HepG2 (cell line): ENCODE measurements around the gene ROBO2. TPM values are rescaled to one million over a fixed set of nuclear protein-coding genes. Genes with fewer than 3 reads are reported as not detected.

Experiments used
- ATAC-seq: fragments of 200-7000 bp; cut with Tn5 transposase; 3 replicates; pipeline ENCODE4 v1.9.1; 2020; ENCODE audit warnings: mild to moderate bottlenecking, moderate library complexity
- BruUV-seq: library from RNA; stranded (reverse); fragments of 400-500 nt; replicated peaks from 2 replicates; lab custom pipeline; 2021; lab: Mats Ljungman, UMichigan
- CTCF ChIA-PET: fragments of 300-600 bp; formaldehyde crosslinking; extraction: SDS; loops from one replicate; lab custom pipeline; 2021; ENCODE audit warnings: low total read pairs, inconsistent platforms, low intra/inter-chr PET ratio; lab: Yijun Ruan, JAX
- POLR2A ChIA-PET: fragments of 350-600 bp; sonication (Branson Sonifier 250); formaldehyde crosslinking; loops from one replicate; lab custom pipeline; 2020; ENCODE audit warnings: antibody characterized with exemption, inconsistent platforms; lab: Yijun Ruan, JAX
- DNase-seq: peaks from one replicate; pipeline ENCODE4 v3.0.0-alpha.2; 2015; ENCODE audit warnings: low spot score
- FAIRE-seq: peaks from 3 replicates; lab custom pipeline; 2011; peaks lifted over from hg19 to GRCh38; lab: Jason Lieb, UNC
- H2AFZ ChIP-seq: one replicate; pipeline ENCODE4 v1.6.1; 2011; ENCODE audit warnings: low read length, inconsistent platforms
- H3K27ac ChIP-seq: fragments of 300-600 bp; 3 replicates; pipeline ENCODE4 v1.8.0; 2011; ENCODE audit warnings: mixed run types, mild to moderate bottlenecking, mixed read lengths, low read length, inconsistent platforms; ENCODE audit not compliant: insufficient read depth; ENCODE audit errors: extremely low read length
- H3K27me3 ChIP-seq, 2 experiments: fragments of 200-600 bp in 1 of 2; 2 replicates in 1 of 2; 3 replicates in 1 of 2; pipeline versions ENCODE4 v1.6.0 to v1.8.0; 2011; ENCODE audit warnings: low read length in 2 of 2, mild to moderate bottlenecking in 2 of 2, moderate library complexity in 2 of 2, inconsistent platforms in 1 of 2; ENCODE audit not compliant: insufficient read depth in 2 of 2, control insufficient read depth in 1 of 2
- H3K36me3 ChIP-seq, 2 experiments: fragments of 200-600 bp in 1 of 2; replicated peaks in 1 of 2; 2 replicates in 1 of 2; 3 replicates in 1 of 2; pipeline versions ENCODE4 v1.5.1 to v1.8.0; 2011; ENCODE audit warnings: low read length in 2 of 2, inconsistent platforms in 1 of 2; ENCODE audit not compliant: insufficient read depth in 2 of 2, control insufficient read depth in 1 of 2
- H3K4me1 ChIP-seq: 2 replicates; pipeline ENCODE4 v1.5.1; 2012; ENCODE audit warnings: low read length, inconsistent platforms; ENCODE audit not compliant: insufficient read depth
- H3K4me2 ChIP-seq: 2 replicates; pipeline ENCODE4 v1.6.0; 2011; ENCODE audit warnings: low read depth, low read length, inconsistent platforms
- H3K4me3 ChIP-seq, 3 experiments: fragments of 200-600 bp in 1 of 3; sonication (generic), shearing (Covaris generic) in 1 of 3; replicated peaks in 1 of 3; 2 replicates each; pipeline ENCODE4 v1.5.1; 2011 to 2016; ENCODE audit warnings: low read length in 3 of 3, inconsistent platforms in 2 of 3, low read depth in 2 of 3, mild to moderate bottlenecking in 2 of 3, control low read depth in 1 of 3, mixed read lengths in 1 of 3; ENCODE audit not compliant: insufficient read depth in 1 of 3
- H3K79me2 ChIP-seq: one replicate; pipeline ENCODE4 v1.6.1; 2011; ENCODE audit warnings: low read length, inconsistent platforms; ENCODE audit not compliant: insufficient read depth
- H3K9ac ChIP-seq: 2 replicates; pipeline ENCODE4 v1.6.0; 2011; ENCODE audit warnings: mild to moderate bottlenecking, low read depth, low read length, inconsistent platforms; ENCODE audit not compliant: insufficient read depth
- H3K9me3 ChIP-seq: 2 replicates; pipeline ENCODE4 v1.5.1; 2012; ENCODE audit warnings: mild to moderate bottlenecking, low read length
- H4K20me1 ChIP-seq: 2 replicates; pipeline ENCODE4 v1.6.0; 2011; ENCODE audit warnings: inconsistent platforms, mild to moderate bottlenecking, low read length, moderate library complexity; ENCODE audit not compliant: insufficient read depth
- AHDC1 ChIP-seq: sonication (generic); formaldehyde crosslinking; IDR thresholded peaks from 2 replicates; pipeline ENCODE4 v1.5.1; 2020; ENCODE audit warnings: mild to moderate bottlenecking, missing genetic modification reagents, borderline replicate concordance
- E2F1 ChIP-seq: sonication (generic); formaldehyde crosslinking; IDR thresholded peaks from 2 replicates; pipeline ENCODE4 v1.5.0; 2020; ENCODE audit warnings: missing genetic modification reagents
- HCFC1 ChIP-seq: fragments of 150-350 bp; IDR thresholded peaks from 2 replicates; pipeline ENCODE4 v1.6.1; 2014; ENCODE audit warnings: low read depth, low read length
- KDM5B ChIP-seq: sonication (generic); formaldehyde crosslinking; IDR thresholded peaks from 2 replicates; pipeline ENCODE4 v1.4.0; 2020; ENCODE audit warnings: missing genetic modification reagents, mild to moderate bottlenecking, borderline replicate concordance
- MTA1 ChIP-seq: sonication (generic); formaldehyde crosslinking; IDR thresholded peaks from 2 replicates; pipeline ENCODE4 v1.4.0; 2020; ENCODE audit warnings: missing genetic modification reagents, mild to moderate bottlenecking, borderline replicate concordance
- PCBP1 ChIP-seq: fragments of 200-400 bp; formaldehyde crosslinking; IDR thresholded peaks from 2 replicates; pipeline ENCODE4 v1.6.1; 2017; ENCODE audit warnings: mild to moderate bottlenecking, low read depth, low read length, borderline replicate concordance
- SMYD3 ChIP-seq: sonication (generic); formaldehyde crosslinking; IDR thresholded peaks from 2 replicates; pipeline ENCODE4 v1.8.1; 2023; ENCODE audit warnings: mild to moderate bottlenecking, missing genetic modification reagents
- SP140L ChIP-seq: sonication (generic); formaldehyde crosslinking; IDR thresholded peaks from 2 replicates; pipeline ENCODE4 v1.4.0; 2020; ENCODE audit warnings: missing genetic modification reagents, borderline replicate concordance
- XRCC5 ChIP-seq: fragments of 200-400 bp; formaldehyde crosslinking; optimal IDR thresholded peaks from 2 replicates; pipeline ENCODE3; 2017; ENCODE audit warnings: mild to moderate bottlenecking, low read length
- ZNF18 ChIP-seq: sonication (generic); formaldehyde crosslinking; IDR thresholded peaks from 2 replicates; pipeline ENCODE4 v1.8.0; 2022; ENCODE audit warnings: mild to moderate bottlenecking, missing genetic modification reagents; ENCODE audit not compliant: insufficient replicate concordance
- ZNF746 ChIP-seq: sonication (generic); formaldehyde crosslinking; IDR thresholded peaks from 2 replicates; pipeline ENCODE4 v1.8.0; 2022; ENCODE audit warnings: mild to moderate bottlenecking, missing genetic modification reagents
- ZNF792 ChIP-seq: IDR thresholded peaks from 2 replicates; pipeline ENCODE4 v1.6.1; 2016
- WGBS: methylation state at CpG from one replicate; pipeline ENCODE4 v1.1.6; 2017; ENCODE audit warnings: low lambda C conversion rate; 5-methylcytosine and 5-hydroxymethylcytosine counted together
- in situ Hi-C: cut with HindIII; loops from 2 replicates; pipeline ENCODE4 v1.10.0; 2017; ENCODE audit warnings: low pct_unique_long_range_greater_than_20kb; ENCODE audit not compliant: extremely low pct_ligation_motif_present
- intact Hi-C: fragments of 100-400 bp; cut with micrococcal nuclease; formaldehyde crosslinking; loops from one replicate; pipeline ENCODE4 v1.10.0; 2022; ENCODE audit not compliant: unreplicated experiment
- polyA plus RNA-seq, 8 experiments: library from polyadenylated mRNA; depleted of rRNA in 3 of 8; stranded (reverse) in 7 of 8; unstranded in 1 of 8; fragments of >200 nt; fragmentation: Illumina TruSeq in 4 of 8; extraction: Trizol in 4 of 8; gene quantifications; 2 replicates each; pipeline versions ENCODE4 v1.2.1 to v1.2.3, GENCODE V29; 2011 to 2016; ENCODE audit warnings: low read depth in 4 of 8, missing spikeins in 1 of 8, mixed read lengths in 1 of 8; ENCODE audit not compliant: insufficient read depth in 1 of 8
- total RNA-seq, 5 experiments: library from RNA; depleted of rRNA; stranded (reverse); fragments of >200 nt; fragmentation: Illumina TruSeq; extraction: Trizol; gene quantifications; 2 replicates each; pipeline ENCODE4 v1.2.3, GENCODE V29; 2016; ENCODE audit warnings: low read depth in 1 of 5
- TF ChIP-seq, protein P1 (sequence below): sonication (generic); formaldehyde crosslinking; IDR thresholded peaks from 2 replicates; pipeline ENCODE4 v1.4.0; 2020; ENCODE audit warnings: low read depth, missing genetic modification reagents

ROBO2 gene
- total and polyA plus RNA-seq, 2 of the 13 experiments (the other 11 are each of a cell fraction or from before 2014, with no cell fraction given) = not detected

GRCh38 chr3:77462951-77463350 is 423.1 kb downstream of the ROBO2 start:
- Histone ChIP-seq H3K27ac (no peak overlapping the region), H3K27me3 (no peaks in the 10 kb centered on the region), H2AFZ (no peak overlapping the region), H3K9me3 (no peaks in the 10 kb centered on the region), H3K4me2 (no peak overlapping the region), H3K36me3 (no peaks in the 10 kb centered on the region), H3K9ac (no peak overlapping the region), H3K79me2 (no peaks in the 10 kb centered on the region), H4K20me1 (no peaks in the 10 kb centered on the region), H3K4me3 (no peak overlapping the region), H3K4me1 (no peaks in the 10 kb centered on the region)
- intact Hi-C loops (no loop called here), in situ Hi-C loops (no loop called here)
- no peak for ATAC-seq
- 49% methylated on average over 1 of the region's 1 CpG for WGBS
- no peak for FAIRE-seq
- no TSS peak for BruUV-seq
- CTCF ChIA-PET = no interaction called here
- POLR2A ChIA-PET = no interaction called here
- no peak for DNase-seq
- TF ChIP-seq, protein P1, sequence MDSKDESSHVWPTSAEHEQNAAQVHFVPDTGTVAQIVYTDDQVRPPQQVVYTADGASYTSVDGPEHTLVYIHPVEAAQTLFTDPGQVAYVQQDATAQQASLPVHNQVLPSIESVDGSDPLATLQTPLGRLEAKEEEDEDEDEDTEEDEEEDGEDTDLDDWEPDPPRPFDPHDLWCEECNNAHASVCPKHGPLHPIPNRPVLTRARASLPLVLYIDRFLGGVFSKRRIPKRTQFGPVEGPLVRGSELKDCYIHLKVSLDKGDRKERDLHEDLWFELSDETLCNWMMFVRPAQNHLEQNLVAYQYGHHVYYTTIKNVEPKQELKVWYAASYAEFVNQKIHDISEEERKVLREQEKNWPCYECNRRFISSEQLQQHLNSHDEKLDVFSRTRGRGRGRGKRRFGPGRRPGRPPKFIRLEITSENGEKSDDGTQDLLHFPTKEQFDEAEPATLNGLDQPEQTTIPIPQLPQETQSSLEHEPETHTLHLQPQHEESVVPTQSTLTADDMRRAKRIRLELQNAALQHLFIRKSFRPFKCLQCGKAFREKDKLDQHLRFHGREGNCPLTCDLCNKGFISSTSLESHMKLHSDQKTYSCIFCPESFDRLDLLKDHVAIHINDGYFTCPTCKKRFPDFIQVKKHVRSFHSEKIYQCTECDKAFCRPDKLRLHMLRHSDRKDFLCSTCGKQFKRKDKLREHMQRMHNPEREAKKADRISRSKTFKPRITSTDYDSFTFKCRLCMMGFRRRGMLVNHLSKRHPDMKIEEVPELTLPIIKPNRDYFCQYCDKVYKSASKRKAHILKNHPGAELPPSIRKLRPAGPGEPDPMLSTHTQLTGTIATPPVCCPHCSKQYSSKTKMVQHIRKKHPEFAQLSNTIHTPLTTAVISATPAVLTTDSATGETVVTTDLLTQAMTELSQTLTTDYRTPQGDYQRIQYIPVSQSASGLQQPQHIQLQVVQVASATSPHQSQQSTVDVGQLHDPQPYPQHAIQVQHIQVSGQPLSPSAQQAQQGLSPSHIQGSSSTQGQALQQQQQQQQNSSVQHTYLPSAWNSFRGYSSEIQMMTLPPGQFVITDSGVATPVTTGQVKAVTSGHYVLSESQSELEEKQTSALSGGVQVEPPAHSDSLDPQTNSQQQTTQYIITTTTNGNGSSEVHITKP (CRISPR knock-in tag) = no peak
- TF ChIP-seq SMYD3 (CRISPR knock-in tag) (no peak), PCBP1 (no peak), E2F1 (CRISPR knock-in tag) (no peak), SP140L (CRISPR knock-in tag) (no peak), XRCC5 (no peak), MTA1 (CRISPR knock-in tag) (no peak), ZNF746 (CRISPR knock-in tag) (no peak), AHDC1 (CRISPR knock-in tag) (no peak), ZNF792 (CRISPR knock-in tag) (no peak), ZNF18 (CRISPR knock-in tag) (no peak), KDM5B (CRISPR knock-in tag) (no peak), HCFC1 (no peak)
